ENCODE results near the gene PDIK1L. TPM values are rescaled to one million over a fixed set of nuclear protein-coding genes. Genes with fewer than 3 reads are reported as not detected.

PDIK1L gene
- polyA plus RNA-seq, 1 donor (not counting 4 experiments of a cell fraction or from before 2014, with no cell fraction given) = 2.8 TPM

DNA sequence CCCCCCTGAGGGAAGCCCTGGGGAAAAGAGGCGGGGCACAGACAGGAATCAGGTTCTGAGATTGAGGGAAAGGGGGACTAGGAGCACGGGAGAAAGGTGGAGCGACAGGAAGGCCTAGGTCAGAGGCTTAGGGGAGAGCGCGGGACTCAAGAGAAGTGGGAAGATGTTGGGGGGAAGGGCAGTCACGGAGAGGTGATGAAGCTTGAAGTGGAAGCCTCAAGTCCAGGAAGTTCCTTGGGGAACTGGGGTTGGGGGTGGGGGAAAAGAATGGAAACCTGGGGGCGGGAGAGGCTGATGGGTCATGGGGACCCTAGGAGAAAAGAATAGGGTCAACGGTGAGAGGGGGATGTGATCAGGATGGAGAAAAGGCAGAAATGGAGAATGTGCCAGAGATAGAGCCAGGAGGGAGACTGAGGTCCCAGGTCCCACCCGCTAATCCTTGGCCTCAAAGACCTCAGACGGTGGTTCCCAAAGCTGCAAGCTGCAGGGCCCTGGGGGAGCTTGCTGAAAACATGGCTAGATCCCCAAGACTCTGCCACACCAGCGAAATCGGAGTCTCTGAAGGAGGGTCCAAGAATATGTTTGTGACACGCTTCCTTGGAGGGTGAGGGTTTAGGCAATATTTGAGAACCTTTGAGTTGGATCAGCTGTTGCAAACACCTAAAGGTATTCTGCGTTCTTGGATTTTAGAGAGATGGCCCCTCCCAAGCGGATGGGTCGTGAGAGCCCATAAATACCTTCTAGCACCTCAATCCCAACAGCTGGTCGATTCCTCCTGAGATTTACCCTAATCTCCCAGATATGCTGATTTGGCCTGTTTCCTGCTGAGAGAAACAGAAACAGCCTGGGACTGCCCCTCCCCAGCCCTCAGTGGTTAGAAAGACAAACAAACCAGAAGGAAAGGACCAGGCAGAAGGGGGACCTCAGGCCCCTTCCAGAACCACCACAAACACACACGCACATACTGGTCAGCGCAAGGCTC, 53.5 kb downstream of the PDIK1L start:
- no peak overlapping the region for H3K9ac ChIP-seq (ENCODE audit: control insufficient read depth, extremely low read depth, insufficient read depth, low read length)
- H3K79me2 ChIP-seq (ENCODE audit: control insufficient read depth, insufficient read depth, low read length) = peaks cover 3% of the 10 kb centered on the region
- peak overlapping the region; percentile 70 for H3K4me2 ChIP-seq (ENCODE audit: control insufficient read depth, extremely low read depth, insufficient read depth, low read depth, low read length)
- H3K9me3 ChIP-seq (ENCODE audit: control insufficient read depth, low read depth, low read length) = no peaks in the 10 kb centered on the region
- H3K4me3 ChIP-seq (ENCODE audit: control insufficient read depth in 2 of 3, extremely low read depth in 1 of 3, insufficient read depth in 2 of 3, low read depth in 1 of 3, low read length in 3 of 3) = peak overlapping the region in 1 of 3 experiments; percentile 48
- peak overlapping the region; percentile 53 for H2AFZ ChIP-seq (ENCODE audit: control insufficient read depth, low read length)
- H3K4me1 ChIP-seq (ENCODE audit: control insufficient read depth, extremely low read depth, insufficient read depth, low read length) = peaks cover 7% of the 10 kb centered on the region
- H3K9me1 ChIP-seq (ENCODE audit: control insufficient read depth, extremely low read depth, insufficient read depth, low read length) = no peaks in the 10 kb centered on the region
- H3K27me3 ChIP-seq (ENCODE audit: control insufficient read depth, extremely low read depth, insufficient read depth, low read length) = peaks cover 13% of the 10 kb centered on the region
- FAIRE-seq (peak; percentile 44), DNase-seq (ENCODE audit: low read depth, low spot score) (no peak)
- H3K36me3 ChIP-seq (ENCODE audit: control insufficient read depth in 2 of 2, extremely low read depth in 1 of 2, insufficient read depth in 2 of 2, low read length in 2 of 2) = no peaks in the 10 kb centered on the region
- dilution Hi-C loops (cut with MboI; ENCODE audit: extremely low pct_ligation_motif_present, low sequenced_read_pairs) = no loop called here
- H3K27ac ChIP-seq (ENCODE audit: control insufficient read depth, insufficient read depth, low read length) = no peak overlapping the region
- TF ChIP-seq EZH2 (IDR thresholded peaks at IDR 0.05; ENCODE audit: low read length) = no peak
- TF ChIP-seq, protein P1, sequence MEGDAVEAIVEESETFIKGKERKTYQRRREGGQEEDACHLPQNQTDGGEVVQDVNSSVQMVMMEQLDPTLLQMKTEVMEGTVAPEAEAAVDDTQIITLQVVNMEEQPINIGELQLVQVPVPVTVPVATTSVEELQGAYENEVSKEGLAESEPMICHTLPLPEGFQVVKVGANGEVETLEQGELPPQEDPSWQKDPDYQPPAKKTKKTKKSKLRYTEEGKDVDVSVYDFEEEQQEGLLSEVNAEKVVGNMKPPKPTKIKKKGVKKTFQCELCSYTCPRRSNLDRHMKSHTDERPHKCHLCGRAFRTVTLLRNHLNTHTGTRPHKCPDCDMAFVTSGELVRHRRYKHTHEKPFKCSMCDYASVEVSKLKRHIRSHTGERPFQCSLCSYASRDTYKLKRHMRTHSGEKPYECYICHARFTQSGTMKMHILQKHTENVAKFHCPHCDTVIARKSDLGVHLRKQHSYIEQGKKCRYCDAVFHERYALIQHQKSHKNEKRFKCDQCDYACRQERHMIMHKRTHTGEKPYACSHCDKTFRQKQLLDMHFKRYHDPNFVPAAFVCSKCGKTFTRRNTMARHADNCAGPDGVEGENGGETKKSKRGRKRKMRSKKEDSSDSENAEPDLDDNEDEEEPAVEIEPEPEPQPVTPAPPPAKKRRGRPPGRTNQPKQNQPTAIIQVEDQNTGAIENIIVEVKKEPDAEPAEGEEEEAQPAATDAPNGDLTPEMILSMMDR (optimal IDR thresholded peaks at IDR 0.05 in 1 of 3, IDR thresholded peaks at IDR 0.05 in 1 of 3, conservative IDR thresholded peaks at IDR 0.05 in 1 of 3; ENCODE audit: extremely low read depth in 1 of 3, insufficient read depth in 2 of 3, low read length in 3 of 3) = no peak
- H4K20me1 ChIP-seq (ENCODE audit: control insufficient read depth, extremely low read depth, insufficient read depth, low read length) = no peaks in the 10 kb centered on the region

DNA sequence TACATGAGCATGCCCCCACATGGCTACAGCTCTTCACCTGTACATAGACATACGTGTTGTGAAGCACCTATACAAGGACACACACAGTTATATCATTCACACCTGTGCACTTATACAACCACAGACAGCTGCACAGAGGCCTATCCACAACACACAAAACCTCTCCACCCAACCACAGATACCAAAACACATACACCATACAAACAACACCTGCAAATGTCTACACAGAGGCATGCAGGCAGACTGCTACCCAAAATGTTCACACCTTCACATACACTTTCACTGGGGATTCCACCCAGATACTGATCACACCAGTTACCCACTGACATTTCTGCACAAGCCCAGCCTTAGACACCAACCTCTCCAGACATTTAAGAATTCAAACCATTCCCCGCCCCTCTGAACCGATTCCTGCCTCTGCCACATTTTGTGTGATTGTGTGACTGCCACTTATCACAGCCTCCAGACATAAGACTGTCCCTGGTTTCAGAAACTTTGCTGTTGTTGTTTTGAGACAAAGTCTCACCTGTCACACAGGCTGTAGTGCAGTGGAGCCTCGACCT, 55.2 kb downstream of the PDIK1L start:
- no peak overlapping the region for H3K9ac ChIP-seq (ENCODE audit: control insufficient read depth, extremely low read depth, insufficient read depth, low read length)
- H3K4me1 ChIP-seq (ENCODE audit: control insufficient read depth, extremely low read depth, insufficient read depth, low read length) = peaks cover 13% of the 10 kb centered on the region
- no peak overlapping the region for H2AFZ ChIP-seq (ENCODE audit: control insufficient read depth, low read length)
- H3K9me1 ChIP-seq (ENCODE audit: control insufficient read depth, extremely low read depth, insufficient read depth, low read length) = no peaks in the 10 kb centered on the region
- H4K20me1 ChIP-seq (ENCODE audit: control insufficient read depth, extremely low read depth, insufficient read depth, low read length) = no peaks in the 10 kb centered on the region
- no peak overlapping the region for H3K27ac ChIP-seq (ENCODE audit: control insufficient read depth, insufficient read depth, low read length)
- H3K27me3 ChIP-seq (ENCODE audit: control insufficient read depth, extremely low read depth, insufficient read depth, low read length) = peaks cover 8% of the 10 kb centered on the region
- dilution Hi-C loops (cut with MboI; ENCODE audit: extremely low pct_ligation_motif_present, low sequenced_read_pairs) = no loop called here
- H3K4me2 ChIP-seq (ENCODE audit: control insufficient read depth, extremely low read depth, insufficient read depth, low read depth, low read length) = no peak overlapping the region
- DNase-seq (ENCODE audit: low read depth, low spot score) (no peak), FAIRE-seq (no peak)
- no peaks in the 10 kb centered on the region for H3K9me3 ChIP-seq (ENCODE audit: control insufficient read depth, low read depth, low read length)
- peaks cover 17% of the 10 kb centered on the region for H3K79me2 ChIP-seq (ENCODE audit: control insufficient read depth, insufficient read depth, low read length)
- TF ChIP-seq, protein P1 (optimal IDR thresholded peaks at IDR 0.05 in 1 of 3, IDR thresholded peaks at IDR 0.05 in 1 of 3, conservative IDR thresholded peaks at IDR 0.05 in 1 of 3; ENCODE audit: extremely low read depth in 1 of 3, insufficient read depth in 2 of 3, low read length in 3 of 3) = no peak
- TF ChIP-seq EZH2 (IDR thresholded peaks at IDR 0.05; ENCODE audit: low read length) = no peak
- no peak overlapping the region for H3K4me3 ChIP-seq (ENCODE audit: control insufficient read depth in 2 of 3, extremely low read depth in 1 of 3, insufficient read depth in 2 of 3, low read depth in 1 of 3, low read length in 3 of 3)
- peaks cover 0 to 8% of the 10 kb centered on the region in 2 experiments for H3K36me3 ChIP-seq (ENCODE audit: control insufficient read depth in 2 of 2, extremely low read depth in 1 of 2, insufficient read depth in 2 of 2, low read length in 2 of 2)

All from keratinocyte (primary cell).